Kidney (tissue), 14 donors: ENCODE data around the gene ILDR2. TPM values are rescaled to one million over a fixed set of nuclear protein-coding genes. Genes with fewer than 3 reads are reported as not detected.

ENCODE experiments used
- DNase-seq, 5 donors: peaks; one replicate each; pipeline ENCODE4 v3.0.0-alpha.2; 2013 to 2020
- FAIRE-seq: peaks from 2 replicates; lab custom pipeline; 2012; peaks lifted over from hg19 to GRCh38; lab: Jason Lieb, UNC
- H3K27ac ChIP-seq, 2 donors: one replicate each; pipeline ENCODE4 v1.7.0; 2013; ENCODE audit warnings: low read depth in 2 of 2, low read length in 2 of 2, inconsistent platforms in 1 of 2
- H3K27me3 ChIP-seq: one replicate; pipeline ENCODE4 v1.7.1; 2013; ENCODE audit warnings: low read length, inconsistent platforms; ENCODE audit not compliant: control insufficient read depth, insufficient read depth
- H3K36me3 ChIP-seq, 3 donors: one replicate each; pipeline versions ENCODE4 v1.7.0 to v1.7.1; 2013; ENCODE audit warnings: low read length in 3 of 3, control low read depth in 1 of 3, inconsistent platforms in 1 of 3; ENCODE audit not compliant: insufficient read depth in 3 of 3, control insufficient read depth in 2 of 3
- H3K4me1 ChIP-seq, 3 donors: one replicate each; pipeline versions ENCODE4 v1.7.0 to v1.7.1; 2013; ENCODE audit warnings: low read length in 3 of 3, inconsistent platforms in 1 of 3, low read depth in 1 of 3; ENCODE audit not compliant: control insufficient read depth in 2 of 3, insufficient read depth in 2 of 3
- H3K4me3 ChIP-seq, 3 donors: one replicate each; pipeline versions ENCODE4 v1.7.0 to v1.8.1; 2013; ENCODE audit warnings: low read length in 3 of 3, control low read depth in 1 of 3, inconsistent platforms in 1 of 3
- H3K9ac ChIP-seq, 3 donors: one replicate each; pipeline versions ENCODE4 v1.7.0 to v1.7.1; 2013; ENCODE audit warnings: low read length in 3 of 3, control low read depth in 1 of 3, inconsistent platforms in 1 of 3
- H3K9me3 ChIP-seq, 3 donors: one replicate each; pipeline versions ENCODE4 v1.7.0 to v1.7.1; 2013; ENCODE audit warnings: low read length in 3 of 3, control low read depth in 1 of 3, inconsistent platforms in 1 of 3; ENCODE audit not compliant: control insufficient read depth in 2 of 3, insufficient read depth in 1 of 3
- intact Hi-C: fragments of 100-400 bp; cut with DNase I; formaldehyde crosslinking; loops from one replicate; pipeline ENCODE4 v1.11.1; 2022
- polyA plus RNA-seq: library from polyadenylated mRNA; stranded (reverse); fragments of 350-450 nt; fragmentation: Illumina TruSeq; extraction: RNeasy Lipid Tissue Mini Kit (QIAGEN cat#74804); gene quantifications from one replicate; pipeline ENCODE4 v1.2.3, GENCODE V29; 2014; ENCODE audit warnings: low read depth, low replicate concordance; ENCODE audit not compliant: insufficient read depth
- total RNA-seq: library from RNA; stranded (reverse); fragmentation: NEBNext Ultra II Directional; extraction: Animal tissue kit (Norgen Biotek cat#: 25700); gene quantifications from one replicate; pipeline ENCODE4 v1.2.1, GENCODE V29; 2021
- TF ChIP-seq, protein P1 (sequence below): IDR thresholded peaks from 3 replicates; pipeline ENCODE4 v1.5.1; 2012; ENCODE audit warnings: mild to moderate bottlenecking, moderate library complexity, borderline replicate concordance; ENCODE audit not compliant: insufficient read depth; ENCODE audit errors: extremely low read depth
- donor health status: control.
- donor health status: control.
- donor health status: control.
- donor health status: control.
- donor health status: control.
- donor health status: DM: yes; HTN: yes; CAD: no.
- donor health status: Normal renal cell carcinoma (clear cell type).

The ILDR2 gene
- total and polyA plus RNA-seq, 2 donors from 2014 or later = 1.5 to 5.9 TPM

GRCh38 chr1:166888373-166889111, 86.8 kb downstream of the ILDR2 start:
- H3K9me3 ChIP-seq = no peaks in the 10 kb centered on the region

DNA sequence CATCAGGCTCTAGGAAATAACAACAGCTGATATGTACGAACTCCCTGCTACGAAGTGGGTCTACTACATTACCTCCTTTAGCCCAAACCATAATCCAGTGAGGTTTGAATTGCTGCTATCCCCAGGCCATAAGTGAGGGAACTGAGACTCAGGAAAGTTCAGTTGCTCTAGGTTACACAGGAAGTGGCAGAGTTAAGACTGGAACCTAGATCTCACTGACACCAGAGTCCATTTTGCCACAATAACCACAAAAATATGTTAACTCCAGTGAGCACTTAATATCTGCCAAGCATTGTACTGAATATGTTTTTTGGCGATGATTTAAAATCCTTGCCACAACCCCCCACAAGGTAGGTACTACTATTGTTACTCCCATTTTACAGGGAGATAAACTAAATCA, 90.4 kb downstream of the ILDR2 start:
- intact Hi-C loops = no loop called here
- Histone ChIP-seq H3K9ac (no peak overlapping the region), H3K27ac (no peak overlapping the region), H3K27me3 (peaks cover 8% of the 10 kb centered on the region), H3K36me3 (no peaks in the 10 kb centered on the region), H3K4me3 (no peak overlapping the region), H3K9me3 (no peaks in the 10 kb centered on the region), H3K4me1 (peaks cover 0 to 7% (median 0%) of the 10 kb centered on the region in 3 donors)
- DNase-seq = no peak
- TF ChIP-seq, protein P1, sequence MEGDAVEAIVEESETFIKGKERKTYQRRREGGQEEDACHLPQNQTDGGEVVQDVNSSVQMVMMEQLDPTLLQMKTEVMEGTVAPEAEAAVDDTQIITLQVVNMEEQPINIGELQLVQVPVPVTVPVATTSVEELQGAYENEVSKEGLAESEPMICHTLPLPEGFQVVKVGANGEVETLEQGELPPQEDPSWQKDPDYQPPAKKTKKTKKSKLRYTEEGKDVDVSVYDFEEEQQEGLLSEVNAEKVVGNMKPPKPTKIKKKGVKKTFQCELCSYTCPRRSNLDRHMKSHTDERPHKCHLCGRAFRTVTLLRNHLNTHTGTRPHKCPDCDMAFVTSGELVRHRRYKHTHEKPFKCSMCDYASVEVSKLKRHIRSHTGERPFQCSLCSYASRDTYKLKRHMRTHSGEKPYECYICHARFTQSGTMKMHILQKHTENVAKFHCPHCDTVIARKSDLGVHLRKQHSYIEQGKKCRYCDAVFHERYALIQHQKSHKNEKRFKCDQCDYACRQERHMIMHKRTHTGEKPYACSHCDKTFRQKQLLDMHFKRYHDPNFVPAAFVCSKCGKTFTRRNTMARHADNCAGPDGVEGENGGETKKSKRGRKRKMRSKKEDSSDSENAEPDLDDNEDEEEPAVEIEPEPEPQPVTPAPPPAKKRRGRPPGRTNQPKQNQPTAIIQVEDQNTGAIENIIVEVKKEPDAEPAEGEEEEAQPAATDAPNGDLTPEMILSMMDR = no peak
- no peak for FAIRE-seq

More at GRCh38 chr1:166888373-166889111, 86.8 kb downstream of the ILDR2 start:
- TF ChIP-seq, protein P1 = no peak
- Histone ChIP-seq H3K9ac (no peak overlapping the region), H3K4me3 (no peak overlapping the region), H3K4me1 (peaks cover 0 to 7% (median 0%) of the 10 kb centered on the region in 3 donors), H3K27me3 (peaks cover 8% of the 10 kb centered on the region), H3K27ac (no peak overlapping the region), H3K36me3 (no peaks in the 10 kb centered on the region)
- intact Hi-C loops = no loop called here
- DNase-seq (no peak), FAIRE-seq (no peak)

GRCh38 chr1:166884040-166884642, 91.2 kb downstream of the ILDR2 start:
- Histone ChIP-seq H3K9me3 (no peaks in the 10 kb centered on the region), H3K36me3 (no peaks in the 10 kb centered on the region), H3K27me3 (peaks cover 8% of the 10 kb centered on the region), H3K4me3 (no peak overlapping the region), H3K9ac (no peak overlapping the region), H3K4me1 (peaks cover 0 to 7% (median 0%) of the 10 kb centered on the region in 3 donors), H3K27ac (no peak overlapping the region)
- TF ChIP-seq, protein P1 = peak; percentile 66
- peak; percentile 74 to 81 (median 76) for DNase-seq
- intact Hi-C loops = no loop called here
- FAIRE-seq = no peak
